Measurements from ENCODE around the gene DMXL2.

DNA sequence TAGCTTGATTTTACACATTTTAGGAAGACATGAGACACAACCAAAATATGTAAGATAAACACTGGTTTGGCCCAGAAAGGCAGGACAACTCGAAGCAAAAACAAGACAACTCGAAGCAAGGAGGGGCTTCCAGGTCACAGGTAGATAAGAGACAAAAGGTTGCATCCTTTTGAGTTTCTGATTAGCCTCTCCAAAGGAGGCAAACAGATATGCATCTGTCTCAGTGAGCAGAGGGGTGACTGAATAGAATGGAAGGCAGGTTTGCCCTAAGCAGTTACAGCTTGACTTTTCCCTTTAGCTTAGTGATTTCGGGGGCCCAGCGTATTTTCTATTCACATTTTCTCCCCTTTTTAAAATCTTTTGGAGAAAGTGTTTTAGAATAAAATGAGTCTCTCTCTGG, 206.4 kb downstream of the DMXL2 start:
- TF ChIP-seq, protein P1, sequence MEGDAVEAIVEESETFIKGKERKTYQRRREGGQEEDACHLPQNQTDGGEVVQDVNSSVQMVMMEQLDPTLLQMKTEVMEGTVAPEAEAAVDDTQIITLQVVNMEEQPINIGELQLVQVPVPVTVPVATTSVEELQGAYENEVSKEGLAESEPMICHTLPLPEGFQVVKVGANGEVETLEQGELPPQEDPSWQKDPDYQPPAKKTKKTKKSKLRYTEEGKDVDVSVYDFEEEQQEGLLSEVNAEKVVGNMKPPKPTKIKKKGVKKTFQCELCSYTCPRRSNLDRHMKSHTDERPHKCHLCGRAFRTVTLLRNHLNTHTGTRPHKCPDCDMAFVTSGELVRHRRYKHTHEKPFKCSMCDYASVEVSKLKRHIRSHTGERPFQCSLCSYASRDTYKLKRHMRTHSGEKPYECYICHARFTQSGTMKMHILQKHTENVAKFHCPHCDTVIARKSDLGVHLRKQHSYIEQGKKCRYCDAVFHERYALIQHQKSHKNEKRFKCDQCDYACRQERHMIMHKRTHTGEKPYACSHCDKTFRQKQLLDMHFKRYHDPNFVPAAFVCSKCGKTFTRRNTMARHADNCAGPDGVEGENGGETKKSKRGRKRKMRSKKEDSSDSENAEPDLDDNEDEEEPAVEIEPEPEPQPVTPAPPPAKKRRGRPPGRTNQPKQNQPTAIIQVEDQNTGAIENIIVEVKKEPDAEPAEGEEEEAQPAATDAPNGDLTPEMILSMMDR (conservative IDR thresholded peaks at IDR 0.05; ENCODE audit: low read depth in 2 of 2): no peak
- TF ChIP-seq EZH2phosphoT487 (IDR thresholded peaks at IDR 0.05; ENCODE audit: unreplicated experiment) (no peak), EZH2 (IDR thresholded peaks at IDR 0.05; ENCODE audit: low read depth, unreplicated experiment) (no peak)
- TF ChIP-seq, protein P2, sequence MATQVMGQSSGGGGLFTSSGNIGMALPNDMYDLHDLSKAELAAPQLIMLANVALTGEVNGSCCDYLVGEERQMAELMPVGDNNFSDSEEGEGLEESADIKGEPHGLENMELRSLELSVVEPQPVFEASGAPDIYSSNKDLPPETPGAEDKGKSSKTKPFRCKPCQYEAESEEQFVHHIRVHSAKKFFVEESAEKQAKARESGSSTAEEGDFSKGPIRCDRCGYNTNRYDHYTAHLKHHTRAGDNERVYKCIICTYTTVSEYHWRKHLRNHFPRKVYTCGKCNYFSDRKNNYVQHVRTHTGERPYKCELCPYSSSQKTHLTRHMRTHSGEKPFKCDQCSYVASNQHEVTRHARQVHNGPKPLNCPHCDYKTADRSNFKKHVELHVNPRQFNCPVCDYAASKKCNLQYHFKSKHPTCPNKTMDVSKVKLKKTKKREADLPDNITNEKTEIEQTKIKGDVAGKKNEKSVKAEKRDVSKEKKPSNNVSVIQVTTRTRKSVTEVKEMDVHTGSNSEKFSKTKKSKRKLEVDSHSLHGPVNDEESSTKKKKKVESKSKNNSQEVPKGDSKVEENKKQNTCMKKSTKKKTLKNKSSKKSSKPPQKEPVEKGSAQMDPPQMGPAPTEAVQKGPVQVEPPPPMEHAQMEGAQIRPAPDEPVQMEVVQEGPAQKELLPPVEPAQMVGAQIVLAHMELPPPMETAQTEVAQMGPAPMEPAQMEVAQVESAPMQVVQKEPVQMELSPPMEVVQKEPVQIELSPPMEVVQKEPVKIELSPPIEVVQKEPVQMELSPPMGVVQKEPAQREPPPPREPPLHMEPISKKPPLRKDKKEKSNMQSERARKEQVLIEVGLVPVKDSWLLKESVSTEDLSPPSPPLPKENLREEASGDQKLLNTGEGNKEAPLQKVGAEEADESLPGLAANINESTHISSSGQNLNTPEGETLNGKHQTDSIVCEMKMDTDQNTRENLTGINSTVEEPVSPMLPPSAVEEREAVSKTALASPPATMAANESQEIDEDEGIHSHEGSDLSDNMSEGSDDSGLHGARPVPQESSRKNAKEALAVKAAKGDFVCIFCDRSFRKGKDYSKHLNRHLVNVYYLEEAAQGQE (IDR thresholded peaks at IDR 0.05; ENCODE audit: unreplicated experiment): no peak
